Measurements from ENCODE around the gene MBP.

MBP gene

GRCh38 chr18:76986406-76986805 lies 146.2 kb downstream of the MBP start:
- ATAC-seq (ENCODE audit: low read depth) (no peak), DNase-seq (ENCODE audit: low spot score in 2 of 2) (peak in 1 of 2 donors; percentile 8)
- H3K36me3 Mint-ChIP-seq, result peaks cover 2% of the 10 kb centered on the region
- no peak overlapping the region for H3K4me3 Mint-ChIP-seq
- no peaks in the 10 kb centered on the region for H3K9me3 Mint-ChIP-seq
- H3K27ac Mint-ChIP-seq, result peak overlapping the region; percentile 18
- H3K4me1 Mint-ChIP-seq, result peaks cover 30% of the 10 kb centered on the region
- no peaks in the 10 kb centered on the region for H3K27me3 Mint-ChIP-seq

GRCh38 chr18:76985951-76986236 lies 146.7 kb downstream of the MBP start:
- DNase-seq (ENCODE audit: low spot score in 2 of 2) (peak in 1 of 2 donors; percentile 2), ATAC-seq (ENCODE audit: low read depth) (no peak)
- Mint-ChIP-seq H3K27me3 (no peaks in the 10 kb centered on the region), H3K4me1 (peaks cover 32% of the 10 kb centered on the region), H3K36me3 (peaks cover 2% of the 10 kb centered on the region), H3K27ac (no peak overlapping the region), H3K4me3 (no peak overlapping the region), H3K9me3 (no peaks in the 10 kb centered on the region)

DNA sequence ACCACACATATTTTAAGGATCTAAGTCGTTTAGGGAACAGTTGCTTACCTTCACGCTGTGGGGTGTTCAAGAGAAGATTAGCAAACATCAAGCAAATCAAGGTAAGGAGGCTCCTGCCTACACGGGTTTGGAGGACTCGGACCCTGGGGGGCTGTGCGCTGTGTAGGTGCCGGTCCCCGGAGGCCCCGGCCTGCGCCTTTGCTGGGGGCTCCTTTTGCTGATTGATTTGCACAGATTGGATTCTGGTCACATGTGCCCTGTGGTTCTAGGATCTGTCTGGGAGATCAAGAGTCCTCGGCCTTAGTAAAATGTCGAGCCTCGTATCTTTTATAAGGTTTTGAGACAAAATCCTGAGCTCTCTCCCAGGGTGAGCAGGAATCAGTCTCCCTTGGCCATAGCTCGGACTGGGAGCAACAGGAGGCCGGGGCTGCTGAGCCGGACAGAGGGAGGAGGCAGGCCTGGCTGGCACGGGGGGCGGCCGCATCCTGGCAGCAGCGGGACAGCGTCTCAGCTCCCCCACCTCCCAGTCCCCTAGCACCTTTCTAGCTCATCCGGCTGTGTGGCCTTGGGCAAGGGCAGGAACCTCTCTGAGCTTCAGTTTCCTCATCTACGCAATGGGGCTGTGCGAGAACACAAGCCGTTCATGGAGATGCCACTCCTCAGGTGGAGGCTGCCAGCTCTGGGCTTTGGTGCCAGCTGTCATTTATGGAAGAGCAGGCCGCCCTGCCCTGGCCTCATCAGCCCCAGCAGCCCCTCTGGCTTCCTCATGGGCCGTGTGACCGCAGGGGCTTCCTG lies 147.2 kb downstream of the MBP start:
- H3K27ac Mint-ChIP-seq, result no peak overlapping the region
- peaks cover 31% of the 10 kb centered on the region for H3K4me1 Mint-ChIP-seq
- no peaks in the 10 kb centered on the region for H3K9me3 Mint-ChIP-seq
- no peaks in the 10 kb centered on the region for H3K27me3 Mint-ChIP-seq
- peaks cover 2% of the 10 kb centered on the region for H3K36me3 Mint-ChIP-seq
- DNase-seq (ENCODE audit: low spot score in 2 of 2) (peak in 1 of 2 donors; percentile 9), ATAC-seq (ENCODE audit: low read depth) (no peak)
- no peak overlapping the region for H3K4me3 Mint-ChIP-seq

DNA sequence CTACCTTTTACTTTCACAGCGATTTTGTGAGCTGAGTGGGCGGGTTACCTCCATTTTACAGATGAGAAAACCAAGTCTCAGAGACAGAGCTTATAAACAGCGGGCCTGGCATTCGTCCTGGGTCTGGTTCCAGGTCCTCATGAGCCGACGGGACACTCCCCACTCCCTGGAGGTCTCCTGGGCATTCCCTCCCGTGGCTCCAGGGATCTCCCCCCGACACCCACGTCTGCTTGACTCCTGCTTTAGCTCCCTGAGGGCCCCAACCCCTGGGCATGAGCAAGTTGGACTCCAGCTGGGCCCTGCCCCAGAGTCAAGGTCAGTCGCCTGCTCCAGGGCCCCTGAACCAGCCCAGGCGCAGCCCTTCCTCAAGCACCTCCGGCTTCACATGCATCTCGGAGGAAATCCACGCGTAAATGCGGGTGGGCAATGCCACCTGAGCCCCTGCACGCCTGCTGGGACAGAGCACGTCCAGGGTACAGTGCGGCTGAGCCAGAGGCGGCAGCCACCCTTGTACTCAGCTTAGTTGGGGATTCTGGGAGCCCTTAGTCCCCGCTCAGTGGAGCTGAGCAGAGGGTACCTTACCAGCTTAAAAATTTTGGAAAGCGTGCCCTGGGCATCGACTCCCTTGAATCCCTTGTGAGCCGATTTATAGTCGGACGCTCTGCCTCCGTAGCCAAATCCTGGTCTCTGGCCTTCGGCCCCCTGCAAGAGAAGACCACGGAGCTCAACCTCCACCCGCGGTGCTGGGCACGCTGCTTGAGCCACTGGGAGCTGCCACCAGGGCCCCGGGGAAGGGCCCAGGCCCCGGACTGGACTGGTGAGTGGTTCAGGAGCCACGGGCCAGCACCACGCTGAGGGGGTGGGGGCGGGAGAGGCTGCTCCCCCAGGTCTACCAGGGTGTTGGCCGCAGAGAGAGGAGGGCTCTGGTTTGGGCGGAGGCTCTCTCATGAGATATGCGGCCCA lies 148.1 kb downstream of the MBP start:
- Mint-ChIP-seq H3K4me1 (peaks cover 35% of the 10 kb centered on the region), H3K27ac (peak overlapping the region; percentile 100), H3K9me3 (no peaks in the 10 kb centered on the region), H3K27me3 (no peaks in the 10 kb centered on the region), H3K36me3 (peaks cover 4% of the 10 kb centered on the region), H3K4me3 (no peak overlapping the region)
- no peak for DNase-seq (ENCODE audit: low spot score in 2 of 2)
- no peak for ATAC-seq (ENCODE audit: low read depth)

DNA sequence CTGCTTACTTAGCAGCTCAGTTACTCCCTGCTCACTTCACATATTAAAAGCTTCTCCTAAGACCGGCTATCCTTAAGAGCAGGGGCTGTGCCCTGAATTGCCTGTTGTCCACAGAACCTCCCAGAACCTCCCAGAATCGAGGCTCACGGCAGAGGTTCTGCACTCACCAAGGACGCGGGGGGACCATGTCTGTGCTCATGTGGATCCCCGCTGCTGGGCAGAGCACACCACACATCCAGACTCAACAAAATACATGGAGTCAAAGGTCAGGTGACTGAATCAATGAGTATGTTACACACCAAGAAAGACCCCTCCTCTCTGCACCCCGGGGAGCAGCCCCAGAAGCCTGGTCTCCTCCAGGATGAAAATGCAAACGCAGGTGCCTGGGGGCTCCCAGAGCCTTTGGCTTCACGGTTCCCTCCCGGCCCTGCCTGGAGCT lies 149.0 kb downstream of the MBP start:
- Mint-ChIP-seq H3K4me1 (peaks cover 43% of the 10 kb centered on the region), H3K27ac (peak overlapping the region; percentile 100), H3K36me3 (peaks cover 7% of the 10 kb centered on the region), H3K27me3 (no peaks in the 10 kb centered on the region), H3K4me3 (no peak overlapping the region), H3K9me3 (peaks cover 3% of the 10 kb centered on the region)
- no peak for DNase-seq (ENCODE audit: low spot score in 2 of 2)
- ATAC-seq (ENCODE audit: low read depth), result no peak

- ATAC-seq (ENCODE audit: low read depth) (peak; percentile 33), DNase-seq (ENCODE audit: low spot score in 2 of 2) (peak; percentile 93 to 95)
- H3K9me3 Mint-ChIP-seq, result peaks cover 3% of the 10 kb centered on the region
- H3K27ac Mint-ChIP-seq, result peak overlapping the region; percentile 100
- no peaks in the 10 kb centered on the region for H3K27me3 Mint-ChIP-seq
- H3K4me3 Mint-ChIP-seq, result peak overlapping the region; percentile 51
- H3K4me1 Mint-ChIP-seq, result peaks cover 41% of the 10 kb centered on the region
- peaks cover 5% of the 10 kb centered on the region for H3K36me3 Mint-ChIP-seq
These were observed 149.6 kb downstream of the MBP start for GRCh38 chr18:76982841-76983583.

GRCh38 chr18:76982038-76982437 lies 150.5 kb downstream of the MBP start:
- Mint-ChIP-seq H3K4me3 (peak overlapping the region; percentile 61), H3K27ac (peak overlapping the region; percentile 100)

GRCh38 chr18:76981396-76981968 lies 151.1 kb downstream of the MBP start:
- DNase-seq (ENCODE audit: low spot score in 2 of 2) (peak; percentile 59 to 68), ATAC-seq (ENCODE audit: low read depth) (peak; percentile 62)
- Mint-ChIP-seq H3K27ac (peak overlapping the region; percentile 100), H3K4me3 (peak overlapping the region; percentile 80), H3K4me1 (peaks cover 52% of the 10 kb centered on the region), H3K27me3 (no peaks in the 10 kb centered on the region), H3K9me3 (peaks cover 3% of the 10 kb centered on the region), H3K36me3 (peaks cover 5% of the 10 kb centered on the region)

More at GRCh38 chr18:76982038-76982437, 150.5 kb downstream of the MBP start:
- ATAC-seq (ENCODE audit: low read depth) (no peak), DNase-seq (ENCODE audit: low spot score in 2 of 2) (peak in 1 of 2 donors; percentile 10)
- H3K9me3 Mint-ChIP-seq, result peaks cover 3% of the 10 kb centered on the region
- peaks cover 5% of the 10 kb centered on the region for H3K36me3 Mint-ChIP-seq
- H3K4me1 Mint-ChIP-seq, result peaks cover 49% of the 10 kb centered on the region
- H3K27me3 Mint-ChIP-seq, result no peaks in the 10 kb centered on the region

GRCh38 chr18:76980663-76981395 lies 151.8 kb downstream of the MBP start:
- ATAC-seq (ENCODE audit: low read depth) (peak; percentile 60), DNase-seq (ENCODE audit: low spot score in 2 of 2) (peak; percentile 43 to 47)
- peaks cover 3% of the 10 kb centered on the region for H3K9me3 Mint-ChIP-seq
- H3K27ac Mint-ChIP-seq, result peak overlapping the region; percentile 100
- peak overlapping the region; percentile 80 for H3K4me3 Mint-ChIP-seq
- H3K4me1 Mint-ChIP-seq, result peaks cover 57% of the 10 kb centered on the region
- H3K36me3 Mint-ChIP-seq, result peaks cover 5% of the 10 kb centered on the region
- H3K27me3 Mint-ChIP-seq, result no peaks in the 10 kb centered on the region

- Mint-ChIP-seq H3K4me1 (peaks cover 61% of the 10 kb centered on the region), H3K27ac (peak overlapping the region; percentile 100), H3K4me3 (peak overlapping the region; percentile 80), H3K36me3 (peaks cover 5% of the 10 kb centered on the region), H3K9me3 (peaks cover 3% of the 10 kb centered on the region), H3K27me3 (no peaks in the 10 kb centered on the region)
- DNase-seq (ENCODE audit: low spot score in 2 of 2) (peak in 1 of 2 donors; percentile 3), ATAC-seq (ENCODE audit: low read depth) (no peak)
These were observed 152.7 kb downstream of the MBP start for GRCh38 chr18:76979906-76980305.

DNA sequence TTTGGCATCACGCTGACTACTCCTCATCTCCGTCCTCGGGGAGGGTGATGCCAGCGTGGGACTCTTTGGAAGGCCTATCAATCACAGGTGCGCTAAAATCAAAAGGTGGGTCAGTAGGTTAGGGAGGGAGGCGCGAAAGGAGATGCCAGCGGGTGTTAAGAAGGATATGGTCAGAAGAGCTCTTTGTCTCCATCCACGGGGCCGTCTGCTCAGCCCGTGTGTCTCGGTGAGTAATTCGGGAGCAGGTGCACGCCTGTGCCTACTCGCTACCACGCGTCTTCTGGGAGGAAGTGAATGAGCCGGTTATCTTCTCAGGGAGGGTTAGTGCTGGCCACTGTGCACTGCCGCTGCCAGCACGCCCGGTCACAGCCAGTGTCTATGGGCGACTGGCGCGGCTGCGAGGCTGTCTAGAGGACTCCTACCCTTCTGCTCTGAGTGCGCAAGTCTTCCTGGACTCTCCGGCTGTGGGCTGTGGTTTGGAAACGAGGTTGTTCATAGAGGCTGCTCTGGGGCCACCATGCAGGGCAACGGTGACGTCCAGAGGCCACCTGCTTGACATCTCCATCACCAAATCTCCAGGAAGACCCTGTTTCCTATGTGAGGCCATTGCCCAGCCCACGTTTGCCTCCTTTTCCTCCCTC lies 153.4 kb downstream of the MBP start:
- no peak for DNase-seq (ENCODE audit: low spot score in 2 of 2)
- ATAC-seq (ENCODE audit: low read depth), result no peak
- peak overlapping the region; percentile 80 for H3K4me3 Mint-ChIP-seq
- H3K9me3 Mint-ChIP-seq, result peaks cover 3% of the 10 kb centered on the region
- peaks cover 5% of the 10 kb centered on the region for H3K36me3 Mint-ChIP-seq
- H3K4me1 Mint-ChIP-seq, result peaks cover 61% of the 10 kb centered on the region
- H3K27me3 Mint-ChIP-seq, result no peaks in the 10 kb centered on the region
- peak overlapping the region; percentile 100 for H3K27ac Mint-ChIP-seq

- Mint-ChIP-seq H3K36me3 (peaks cover 5% of the 10 kb centered on the region), H3K27ac (peak overlapping the region; percentile 100), H3K9me3 (peaks cover 3% of the 10 kb centered on the region), H3K27me3 (no peaks in the 10 kb centered on the region), H3K4me1 (peaks cover 61% of the 10 kb centered on the region), H3K4me3 (peak overlapping the region; percentile 80)
- peak; percentile 45 for ATAC-seq (ENCODE audit: low read depth)
- no peak for DNase-seq (ENCODE audit: low spot score in 2 of 2)
These were observed 154.0 kb downstream of the MBP start for GRCh38 chr18:76978616-76979015.
